Heart left ventricle (tissue), 13 donors: ENCODE measurements around the gene SORL1.

Experiments used
- CTCF ChIP-seq, 12 donors: fragments of 200-600 bp; sonication (generic) in 4 of 12; IDR thresholded peaks; one replicate each; pipeline versions ENCODE4 v1.5.0 to v1.8.0; 2018 to 2022; ENCODE audit warnings: antibody characterized with exemption in 12 of 12, mild to moderate bottlenecking in 5 of 12
- POLR2A ChIP-seq, 2 donors: fragments of 450-650 bp; IDR thresholded peaks; one replicate each; pipeline ENCODE4 v1.6.1; 2017; ENCODE audit warnings: antibody characterized with exemption in 2 of 2, mild to moderate bottlenecking in 2 of 2, moderate library complexity in 2 of 2
- donor health status: ischemic (EF 13 %, LVEDD 7.1; RV severe dilation, severe dysfunction).
- donor health status: DM: no; HTN: yes; CAD: no.
- donor health status: DM: no; HTN: no; CAD: no.
- donor health status: ischemic (EF 25% LVEDD 6.9; RV normal size, moderate dysfunction).
- donor health status: ischemic (EF 25% LVEDD 5.7; RV mildly dilated, moderate dysfunction).
- donor health status: ischemic (EF 35%, LVEDD 5.7; RV mildly dilated, moderate dysfunction).
- donor health status: nonischemic (EF 11% LVEDD 7.7; RV severe dilation, severe dysfunction).
- donor health status: DM: yes; HTN: yes; CAD: no.
- donor health status: PGD.
- donor health status: ischemic (EF 29% LVEDD 5.4; RV normal size, mild dysfunction).
- donor health status: nonischemic (EF 23%, LVEDD 6.1; RV moderate dilation, normal function).

GRCh38 chr11:121508449-121508848 lies 56.3 kb downstream of the SORL1 start:
- TF ChIP-seq POLR2A (IDR thresholded peaks at IDR 0.05), result no peak
- TF ChIP-seq CTCF (IDR thresholded peaks at IDR 0.05), result no peak
